Measurements from ENCODE around the gene RNASEH2C. TPM values are rescaled to one million over a fixed set of nuclear protein-coding genes. Genes with fewer than 3 reads are reported as not detected.

RNASEH2C gene
- total RNA-seq, 1 experiment from 2014 or later = 57.7 TPM

- H4K91ac ChIP-seq (ENCODE audit: insufficient read length, low read depth, low read length) = no peak overlapping the region
- no peak overlapping the region for H2BK20ac ChIP-seq (ENCODE audit: low read depth, low read length, poor library complexity, severe bottlenecking)
- no peaks in the 10 kb centered on the region for H3K4me1 ChIP-seq (ENCODE audit: insufficient read depth, low read length)
- no peak overlapping the region for H2BK120ac ChIP-seq (ENCODE audit: low read depth, low read length, poor library complexity, severe bottlenecking)
- no peaks in the 10 kb centered on the region for H3K27me3 ChIP-seq (ENCODE audit: insufficient read depth, low read length)
- Mint-ChIP-seq H3K4me1 (no peaks in the 10 kb centered on the region), H3K9me3 (peaks cover 7 to 9% of the 10 kb centered on the region in 2 experiments; a peak in 3 of 5 replicates), H3K27me3 (ENCODE audit: low read depth) (peaks cover 49% of the 10 kb centered on the region), H3K36me3 (ENCODE audit: insufficient read depth in 1 of 3, low read depth in 3 of 3) (no peaks in the 10 kb centered on the region), H3K27ac (no peak overlapping the region), H3K4me3 (no peak overlapping the region)
- H3K9ac ChIP-seq (ENCODE audit: extremely low read depth, insufficient read length, low read length) = no peak overlapping the region
- H2AFZ ChIP-seq (ENCODE audit: low read length) = no peak overlapping the region
- H3T11ph ChIP-seq (ENCODE audit: low read length) = no peak overlapping the region
- TF ChIP-seq CTCF (conservative IDR thresholded peaks at IDR 0.05) = peak; percentile 63
- H4K8ac ChIP-seq (replicated peaks; ENCODE audit: insufficient read length, low read depth, low read length) = no peak overlapping the region
- no peak overlapping the region for H4K5ac ChIP-seq (ENCODE audit: insufficient read length, low read depth, low read length)
- H3K79me1 ChIP-seq (ENCODE audit: insufficient read depth, low read depth, low read length, poor library complexity, severe bottlenecking) = no peaks in the 10 kb centered on the region
- H3K4ac ChIP-seq (ENCODE audit: low read depth, low read length) = no peak overlapping the region
- no peak overlapping the region for H2AK5ac ChIP-seq (ENCODE audit: insufficient read length, low read length)
- no peak overlapping the region for H2BK12ac ChIP-seq (ENCODE audit: insufficient read length, low read depth, low read length)
- H3K23ac ChIP-seq (ENCODE audit: insufficient read length, low read depth, low read length) = no peak overlapping the region
- WGBS (ENCODE audit: extremely low coverage, insufficient read length, low lambda C conversion rate) = no CpG with 5 or more reads among the region's 18 CpGs
- no peaks in the 10 kb centered on the region for H3K23me2 ChIP-seq (ENCODE audit: insufficient read length, low read depth, low read length, poor library complexity, severe bottlenecking)
- H2BK15ac ChIP-seq (ENCODE audit: low read depth, low read length) = no peak overlapping the region
- DNase-seq = peak; percentile 82
- no peaks in the 10 kb centered on the region for H3K79me2 ChIP-seq (ENCODE audit: insufficient read depth, low read length)
- no peaks in the 10 kb centered on the region for H4K20me1 ChIP-seq (ENCODE audit: control insufficient read depth, insufficient read depth, insufficient read length)
- H3K14ac ChIP-seq (ENCODE audit: insufficient read depth, low read length) = no peak overlapping the region
- H3K9me3 ChIP-seq (ENCODE audit: control insufficient read depth, low read depth, low read length) = no peaks in the 10 kb centered on the region
- no peak overlapping the region for H3K4me2 ChIP-seq (ENCODE audit: insufficient read depth, insufficient read length, low read length)
- no peak overlapping the region for H3K27ac ChIP-seq (ENCODE audit: insufficient read length, low read depth, low read length)
- no peak overlapping the region for H3K18ac ChIP-seq (ENCODE audit: insufficient read length, low read depth, low read length)
- no peak overlapping the region for H3K56ac ChIP-seq (ENCODE audit: insufficient read length, low read depth, low read length)
- no peak overlapping the region for H2BK5ac ChIP-seq (ENCODE audit: insufficient read length, low read length)
Measured at GRCh38 chr11:65744026-65744698, 23.6 kb upstream of the RNASEH2C start.
